H9 (cell line): Measurements from ENCODE around the gene RPS4Y1. TPM values are rescaled to one million over a fixed set of nuclear protein-coding genes. Genes with fewer than 3 reads are reported as not detected.

Experiments used
- DNase-seq: peaks from one replicate; pipeline ENCODE4 v3.0.0-alpha.2; 2017
- H2AFZ ChIP-seq: one replicate; pipeline ENCODE4 v1.6.1; 2013; ENCODE audit warnings: mild to moderate bottlenecking, low read length, control low read depth, moderate library complexity
- H2AK5ac ChIP-seq: 2 replicates; pipeline ENCODE4 v1.6.1; 2013; ENCODE audit warnings: low read length, control low read depth, mixed read lengths; ENCODE audit not compliant: insufficient read length
- H2BK120ac ChIP-seq: one replicate; pipeline ENCODE4 v1.6.1; 2013; ENCODE audit warnings: low read depth, mild to moderate bottlenecking, low read length, control low read depth, inconsistent platforms; ENCODE audit not compliant: poor library complexity, severe bottlenecking
- H2BK12ac ChIP-seq: 2 replicates; pipeline ENCODE4 v1.6.1; 2013; ENCODE audit warnings: low read length, control low read depth, mixed read lengths, low read depth; ENCODE audit not compliant: insufficient read length
- H2BK15ac ChIP-seq: 2 replicates; pipeline ENCODE4 v1.6.1; 2013; ENCODE audit warnings: low read depth, low read length, control low read depth
- H2BK20ac ChIP-seq: one replicate; pipeline ENCODE4 v1.6.1; 2013; ENCODE audit warnings: low read depth, mild to moderate bottlenecking, low read length, control low read depth, inconsistent platforms; ENCODE audit not compliant: poor library complexity, severe bottlenecking
- H2BK5ac ChIP-seq: 2 replicates; pipeline ENCODE4 v1.6.1; 2013; ENCODE audit warnings: low read length, control low read depth, mixed read lengths; ENCODE audit not compliant: insufficient read length
- H3K14ac ChIP-seq: 2 replicates; pipeline ENCODE4 v1.6.1; 2013; ENCODE audit warnings: low read length, control low read depth; ENCODE audit not compliant: insufficient read depth
- H3K18ac ChIP-seq: 2 replicates; pipeline ENCODE4 v1.6.1; 2013; ENCODE audit warnings: low read depth, mild to moderate bottlenecking, mixed read lengths, low read length, control low read depth; ENCODE audit not compliant: insufficient read length
- H3K23ac ChIP-seq: 2 replicates; pipeline ENCODE4 v1.6.1; 2013; ENCODE audit warnings: low read length, control low read depth, mixed read lengths, low read depth; ENCODE audit not compliant: insufficient read length
- H3K23me2 ChIP-seq: 2 replicates; pipeline ENCODE4 v1.6.1; 2013; ENCODE audit warnings: low read depth, mild to moderate bottlenecking, mixed read lengths, low read length, control low read depth; ENCODE audit not compliant: insufficient read length, poor library complexity, severe bottlenecking
- H3K27ac ChIP-seq: 2 replicates; pipeline ENCODE4 v1.5.1; 2013; ENCODE audit warnings: low read length, control low read depth, mixed read lengths, low read depth; ENCODE audit not compliant: insufficient read length
- H3K27me3 ChIP-seq: 2 replicates; pipeline ENCODE4 v1.6.1; 2013; ENCODE audit warnings: low read length, control low read depth, inconsistent platforms; ENCODE audit not compliant: insufficient read depth
- H3K4ac ChIP-seq: 2 replicates; pipeline ENCODE4 v1.6.1; 2013; ENCODE audit warnings: low read depth, mild to moderate bottlenecking, control low read depth, inconsistent platforms, low read length, moderate library complexity
- H3K4me1 ChIP-seq: 2 replicates; pipeline ENCODE4 v1.6.1; 2013; ENCODE audit warnings: low read length, control low read depth, inconsistent platforms; ENCODE audit not compliant: insufficient read depth
- H3K4me2 ChIP-seq: 2 replicates; pipeline ENCODE4 v1.6.1; 2013; ENCODE audit warnings: low read length, control low read depth, mixed read lengths; ENCODE audit not compliant: insufficient read length, insufficient read depth
- H3K56ac ChIP-seq: 2 replicates; pipeline ENCODE4 v1.6.1; 2013; ENCODE audit warnings: low read depth, mild to moderate bottlenecking, mixed read lengths, low read length, control low read depth; ENCODE audit not compliant: insufficient read length
- H3K79me1 ChIP-seq: 2 replicates; pipeline ENCODE4 v1.6.1; 2013; ENCODE audit warnings: low read depth, mild to moderate bottlenecking, moderate library complexity, low read length, control low read depth, inconsistent platforms; ENCODE audit not compliant: insufficient read depth, poor library complexity, severe bottlenecking
- H3K79me2 ChIP-seq: 2 replicates; pipeline ENCODE4 v1.6.1; 2013; ENCODE audit warnings: low read length, control low read depth, inconsistent platforms; ENCODE audit not compliant: insufficient read depth
- H3K9ac ChIP-seq: 2 replicates; pipeline ENCODE4 v1.6.1; 2013; ENCODE audit warnings: low read length, control low read depth, mixed read lengths; ENCODE audit not compliant: insufficient read length; ENCODE audit errors: extremely low read depth
- H3K9me3 ChIP-seq: one replicate; pipeline ENCODE4 v1.6.1; 2013; ENCODE audit warnings: low read depth, low read length, inconsistent platforms; ENCODE audit not compliant: control insufficient read depth
- H3T11ph ChIP-seq: one replicate; pipeline ENCODE4 v1.6.1; 2013; ENCODE audit warnings: mild to moderate bottlenecking, low read length, control low read depth, inconsistent platforms
- H4K20me1 ChIP-seq: one replicate; pipeline ENCODE4 v1.6.1; 2013; ENCODE audit not compliant: control insufficient read depth, insufficient read length, insufficient read depth
- H4K5ac ChIP-seq: 2 replicates; pipeline ENCODE4 v1.6.1; 2013; ENCODE audit warnings: low read depth, mild to moderate bottlenecking, mixed read lengths, low read length, control low read depth; ENCODE audit not compliant: insufficient read length
- H4K8ac ChIP-seq: replicated peaks from 2 replicates; pipeline ENCODE4 v1.6.1; 2013; ENCODE audit warnings: low read length, control low read depth, mixed read lengths, low read depth; ENCODE audit not compliant: insufficient read length
- H4K91ac ChIP-seq: 2 replicates; pipeline ENCODE4 v1.6.1; 2013; ENCODE audit warnings: low read depth, mild to moderate bottlenecking, moderate library complexity, mixed read lengths, low read length, control low read depth; ENCODE audit not compliant: insufficient read length
- H3K27ac Mint-ChIP-seq, 3 experiments: 2 replicates in 2 of 3; 3 replicates in 1 of 3; pipeline ENCODE4 v1.8.0; 2020 to 2021; ENCODE audit warnings: mixed read lengths in 3 of 3, mild to moderate bottlenecking in 1 of 3, moderate library complexity in 1 of 3
- H3K27me3 Mint-ChIP-seq: 2 replicates; pipeline ENCODE4 v1.8.0; 2021; ENCODE audit warnings: low read depth, mild to moderate bottlenecking, moderate library complexity, mixed read lengths
- H3K36me3 Mint-ChIP-seq, 3 experiments: 2 replicates in 2 of 3; 3 replicates in 1 of 3; pipeline ENCODE4 v1.8.0; 2020 to 2021; ENCODE audit warnings: low read depth in 3 of 3, mixed read lengths in 3 of 3; ENCODE audit not compliant: insufficient read depth in 1 of 3
- H3K4me1 Mint-ChIP-seq, 2 experiments: 2 replicates each; pipeline ENCODE4 v1.8.0; 2020; ENCODE audit warnings: mixed read lengths in 2 of 2
- H3K4me3 Mint-ChIP-seq, 2 experiments: 2 replicates in 1 of 2; 3 replicates in 1 of 2; pipeline ENCODE4 v1.8.0; 2020 to 2021; ENCODE audit warnings: mild to moderate bottlenecking in 2 of 2, mixed read lengths in 2 of 2, moderate library complexity in 1 of 2
- H3K9me3 Mint-ChIP-seq, 2 experiments: 2 replicates in 1 of 2; 3 replicates in 1 of 2; pipeline ENCODE4 v1.8.0; 2020; ENCODE audit warnings: mild to moderate bottlenecking in 2 of 2, mixed read lengths in 2 of 2, moderate library complexity in 1 of 2
- CTCF ChIP-seq: fragments of 200-600 bp; sonication (generic); conservative IDR thresholded peaks from 3 replicates; pipeline ENCODE4 v1.8.0; 2021; ENCODE audit warnings: antibody characterized with exemption, mild to moderate bottlenecking
- WGBS: extraction: QIAGEN DNeasy Blood & Tissue Kit; methylation state at CpG from one replicate; pipeline ENCODE4 v1.1.7; 2013; ENCODE audit warnings: missing lambda C conversion rate, low lambda C conversion rate, mixed read lengths; ENCODE audit not compliant: insufficient read length; ENCODE audit errors: extremely low coverage; 5-methylcytosine and 5-hydroxymethylcytosine counted together
- total RNA-seq: library from RNA; stranded (reverse); gene quantifications from 2 replicates; pipeline ENCODE4 v1.2.1, GENCODE V29; 2021

Gene RPS4Y1
- total RNA-seq, 1 experiment from 2014 or later: not detected

GRCh38 chrY:2885880-2886279, 44.5 kb downstream of the RPS4Y1 start:
- Histone ChIP-seq H3K4ac (no peak overlapping the region), H2AK5ac (no peak overlapping the region), H3K9ac (no peak overlapping the region), H3K4me2 (no peak overlapping the region), H4K20me1 (no peaks in the 10 kb centered on the region), H3K27ac (no peak overlapping the region), H2BK5ac (no peak overlapping the region), H3K9me3 (no peaks in the 10 kb centered on the region), H3K23me2 (no peaks in the 10 kb centered on the region), H4K8ac (no peak overlapping the region), H2AFZ (no peak overlapping the region), H2BK12ac (no peak overlapping the region), H3K79me1 (no peaks in the 10 kb centered on the region), H4K91ac (no peak overlapping the region), H3T11ph (no peak overlapping the region), H3K56ac (no peak overlapping the region), H3K4me1 (no peaks in the 10 kb centered on the region), H3K27me3 (no peaks in the 10 kb centered on the region), H2BK20ac (no peak overlapping the region), H2BK15ac (no peak overlapping the region), H3K23ac (no peak overlapping the region), H3K79me2 (no peaks in the 10 kb centered on the region), H4K5ac (no peak overlapping the region), H3K18ac (no peak overlapping the region), H3K14ac (no peak overlapping the region), H2BK120ac (no peak overlapping the region)
- no peak overlapping the region for H3K27ac Mint-ChIP-seq
- no peaks in the 10 kb centered on the region for H3K36me3 Mint-ChIP-seq
- H3K27me3 Mint-ChIP-seq: no peaks in the 10 kb centered on the region
- H3K9me3 Mint-ChIP-seq: no peaks in the 10 kb centered on the region
- no peak overlapping the region for H3K4me3 Mint-ChIP-seq
- DNase-seq: no peak
- H3K4me1 Mint-ChIP-seq: no peaks in the 10 kb centered on the region
- no peak for TF ChIP-seq CTCF
- no CpG with 5 or more reads among the region's 3 CpGs for WGBS
